HepG2 (cell line): ENCODE results near the gene SEMA4C. TPM values are rescaled to one million over a fixed set of nuclear protein-coding genes. Genes with fewer than 3 reads are reported as not detected.

ENCODE experiments used
- ARID5B ChIP-seq: IDR thresholded peaks from 2 replicates; pipeline ENCODE4 v1.4.0; 2020; ENCODE audit warnings: mild to moderate bottlenecking, missing genetic modification reagents
- ATF7-NPFF ChIP-seq: sonication (generic); formaldehyde crosslinking; IDR thresholded peaks from 2 replicates; pipeline ENCODE4 v1.8.1; 2023; ENCODE audit warnings: mild to moderate bottlenecking, low read depth, missing genetic modification reagents, moderate library complexity
- FOSL2 ChIP-seq: sonication (generic); formaldehyde crosslinking; IDR thresholded peaks from 2 replicates; pipeline ENCODE4 v1.4.0; 2020; ENCODE audit warnings: missing genetic modification reagents
- FOXA1 ChIP-seq, 2 experiments: fragments of 450-650 bp in 1 of 2; sonication (generic) in 1 of 2; formaldehyde crosslinking in 1 of 2; IDR thresholded peaks; 2 replicates each; pipeline versions ENCODE4 v1.4.0 to v1.6.1; 2016 to 2020; ENCODE audit warnings: missing genetic modification reagents in 1 of 2
- FOXA3 ChIP-seq: IDR thresholded peaks from 2 replicates; pipeline ENCODE4 v1.6.1; 2016; ENCODE audit warnings: missing genetic modification reagents, missing compliant biosample characterization
- RXRB ChIP-seq: IDR thresholded peaks from 2 replicates; pipeline ENCODE4 v1.6.1; 2016; ENCODE audit warnings: borderline replicate concordance, missing genetic modification reagents, missing compliant biosample characterization
- TBX2 ChIP-seq: sonication (generic); formaldehyde crosslinking; IDR thresholded peaks from 2 replicates; pipeline ENCODE4 v1.5.0; 2020; ENCODE audit warnings: missing genetic modification reagents, mild to moderate bottlenecking, borderline replicate concordance
- YEATS4 ChIP-seq: sonication (generic); formaldehyde crosslinking; IDR thresholded peaks from 2 replicates; pipeline ENCODE4 v1.4.0; 2020; ENCODE audit warnings: missing genetic modification reagents, borderline replicate concordance
- ZBTB38 ChIP-seq: sonication (generic); formaldehyde crosslinking; IDR thresholded peaks from 2 replicates; pipeline ENCODE4 v1.5.1; 2020; ENCODE audit warnings: mild to moderate bottlenecking, missing genetic modification reagents
- ZMAT3 ChIP-seq: sonication (generic); formaldehyde crosslinking; conservative IDR thresholded peaks from 2 replicates; pipeline ENCODE4 v1.7.0; 2021; ENCODE audit warnings: missing genetic modification reagents
- ZNF101 ChIP-seq: sonication (generic); formaldehyde crosslinking; IDR thresholded peaks from 2 replicates; pipeline ENCODE4 v1.4.0; 2020; ENCODE audit warnings: mild to moderate bottlenecking, low read depth, missing genetic modification reagents, borderline replicate concordance
- ZNF292 ChIP-seq: sonication (generic); formaldehyde crosslinking; IDR thresholded peaks from 2 replicates; pipeline ENCODE4 v1.8.1; 2022; ENCODE audit warnings: mild to moderate bottlenecking, low read depth, missing genetic modification reagents, borderline replicate concordance
- ZNF343 ChIP-seq: sonication (generic); formaldehyde crosslinking; IDR thresholded peaks from 2 replicates; pipeline ENCODE4 v1.4.0; 2020; ENCODE audit warnings: mild to moderate bottlenecking, missing genetic modification reagents
- ZNF513 ChIP-seq: sonication (generic); formaldehyde crosslinking; conservative IDR thresholded peaks from 2 replicates; pipeline ENCODE4 v1.5.0; 2020; ENCODE audit warnings: missing genetic modification reagents
- ZNF652 ChIP-seq: IDR thresholded peaks from 2 replicates; pipeline ENCODE4 v1.6.1; 2016; ENCODE audit warnings: low read depth, borderline replicate concordance
- polyA plus RNA-seq, 8 experiments: library from polyadenylated mRNA; depleted of rRNA in 3 of 8; stranded (reverse) in 7 of 8; unstranded in 1 of 8; fragments of >200 nt; fragmentation: Illumina TruSeq in 4 of 8; extraction: Trizol in 4 of 8; gene quantifications; 2 replicates each; pipeline versions ENCODE4 v1.2.1 to v1.2.3, GENCODE V29; 2011 to 2016; ENCODE audit warnings: low read depth in 4 of 8, missing spikeins in 1 of 8, mixed read lengths in 1 of 8; ENCODE audit not compliant: insufficient read depth in 1 of 8
- total RNA-seq, 5 experiments: library from RNA; depleted of rRNA; stranded (reverse); fragments of >200 nt; fragmentation: Illumina TruSeq; extraction: Trizol; gene quantifications; 2 replicates each; pipeline ENCODE4 v1.2.3, GENCODE V29; 2016; ENCODE audit warnings: low read depth in 1 of 5
- TF ChIP-seq, protein P1 (sequence below): IDR thresholded peaks from 2 replicates; pipeline ENCODE4 v1.6.1; 2016; ENCODE audit warnings: mild to moderate bottlenecking, missing biosample characterization, missing genetic modification reagents
- TF ChIP-seq, protein P2 (sequence below): sonication (generic); formaldehyde crosslinking; IDR thresholded peaks from 2 replicates; pipeline ENCODE4 v1.4.0; 2020; ENCODE audit warnings: missing genetic modification reagents
- TF ChIP-seq, protein P3 (sequence below): IDR thresholded peaks from 2 replicates; pipeline ENCODE4 v1.6.1; 2016; ENCODE audit warnings: low read depth, control low read depth

Gene SEMA4C
- total and polyA plus RNA-seq, 2 of the 13 experiments (the other 11 are each of a cell fraction or from before 2014, with no cell fraction given), result 25.9 to 46.6 TPM

DNA sequence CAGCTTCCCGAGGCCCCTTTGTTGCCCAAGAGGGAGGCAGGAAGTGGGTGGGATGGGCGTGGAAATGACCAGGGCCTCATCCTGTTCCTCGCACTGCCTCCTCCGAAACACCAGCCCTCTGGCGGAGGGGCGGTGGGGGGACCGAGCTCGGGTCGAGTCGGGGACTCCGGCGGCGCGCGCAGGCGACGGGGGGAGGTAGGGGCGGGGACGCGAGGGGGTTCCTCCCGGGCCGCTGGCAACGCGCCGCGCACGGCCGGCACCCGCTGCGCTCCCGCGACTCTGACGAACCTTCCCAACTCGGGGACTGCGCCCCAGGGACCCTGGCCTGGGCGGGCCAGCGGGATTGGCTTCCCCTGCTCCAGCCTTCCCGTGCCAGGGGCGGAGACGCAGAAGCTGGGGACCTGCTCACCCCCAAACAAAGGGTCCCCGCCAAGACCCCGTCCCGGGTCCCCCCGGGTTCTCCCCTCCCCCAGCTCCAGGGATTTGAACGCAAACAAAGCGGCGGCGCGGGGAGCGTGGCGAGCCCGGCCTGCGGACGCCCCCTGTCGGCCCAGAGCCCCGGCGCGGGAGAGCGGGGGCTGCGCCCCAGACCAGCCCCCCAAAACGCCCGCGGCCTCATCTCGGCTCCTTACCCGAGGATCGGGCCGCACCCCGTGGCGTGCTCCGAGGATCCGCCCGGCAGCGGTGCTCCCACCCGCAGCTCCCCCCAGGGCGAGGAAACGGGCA, 1.2 kb downstream of the SEMA4C start (continued):
- TF ChIP-seq, protein P1, sequence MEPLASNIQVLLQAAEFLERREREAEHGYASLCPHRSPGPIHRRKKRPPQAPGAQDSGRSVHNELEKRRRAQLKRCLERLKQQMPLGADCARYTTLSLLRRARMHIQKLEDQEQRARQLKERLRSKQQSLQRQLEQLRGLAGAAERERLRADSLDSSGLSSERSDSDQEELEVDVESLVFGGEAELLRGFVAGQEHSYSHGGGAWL, result peak; percentile 26
- TF ChIP-seq ZNF513 (CRISPR knock-in tag) (no peak), FOSL2 (CRISPR knock-in tag) (peak; percentile 55; the same call in 1 of the 2 replicates), YEATS4 (CRISPR knock-in tag) (peak; percentile 86), ZBTB38 (CRISPR knock-in tag) (0 out of 2 replicates have a peak, but pooled peaks have one; percentile 51), ATF7-NPFF (peak; percentile 81), TBX2 (CRISPR knock-in tag) (0 out of 2 replicates have a peak, but pooled peaks have one; percentile 45), ZNF343 (CRISPR knock-in tag) (peak; percentile 85; the same call in 1 of the 2 replicates), ARID5B (CRISPR knock-in tag) (peak; percentile 27; the same call in 1 of the 2 replicates), ZNF292 (CRISPR knock-in tag) (no peak), FOXA1 (IDR thresholded peaks at IDR 0.05) (no peak), FOXA1 (CRISPR knock-in tag; IDR thresholded peaks at IDR 0.05) (peak; percentile 29; the same call in 1 of the 2 replicates), ZNF652 (CRISPR knock-in tag) (no peak), ZNF101 (CRISPR knock-in tag) (peak; percentile 92; the same call in 1 of the 2 replicates), ZMAT3 (CRISPR knock-in tag) (0 out of 2 replicates have a peak, but pooled peaks have one; percentile 66), FOXA3 (CRISPR knock-in tag) (peak; percentile 55), RXRB (CRISPR knock-in tag) (peak; percentile 36; the same call in 1 of the 2 replicates)
- TF ChIP-seq, protein P2, sequence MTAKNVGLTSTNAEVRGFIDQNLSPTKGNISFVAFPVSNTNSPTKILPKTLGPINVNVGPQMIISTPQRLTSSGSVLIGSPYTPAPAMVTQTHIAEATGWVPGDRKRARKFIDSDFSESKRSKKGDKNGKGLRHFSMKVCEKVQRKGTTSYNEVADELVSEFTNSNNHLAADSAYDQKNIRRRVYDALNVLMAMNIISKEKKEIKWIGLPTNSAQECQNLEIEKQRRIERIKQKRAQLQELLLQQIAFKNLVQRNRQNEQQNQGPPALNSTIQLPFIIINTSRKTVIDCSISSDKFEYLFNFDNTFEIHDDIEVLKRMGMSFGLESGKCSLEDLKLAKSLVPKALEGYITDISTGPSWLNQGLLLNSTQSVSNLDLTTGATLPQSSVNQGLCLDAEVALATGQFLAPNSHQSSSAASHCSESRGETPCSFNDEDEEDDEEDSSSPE, result peak; percentile 22; the same call in 1 of the 2 replicates
- TF ChIP-seq, protein P3, sequence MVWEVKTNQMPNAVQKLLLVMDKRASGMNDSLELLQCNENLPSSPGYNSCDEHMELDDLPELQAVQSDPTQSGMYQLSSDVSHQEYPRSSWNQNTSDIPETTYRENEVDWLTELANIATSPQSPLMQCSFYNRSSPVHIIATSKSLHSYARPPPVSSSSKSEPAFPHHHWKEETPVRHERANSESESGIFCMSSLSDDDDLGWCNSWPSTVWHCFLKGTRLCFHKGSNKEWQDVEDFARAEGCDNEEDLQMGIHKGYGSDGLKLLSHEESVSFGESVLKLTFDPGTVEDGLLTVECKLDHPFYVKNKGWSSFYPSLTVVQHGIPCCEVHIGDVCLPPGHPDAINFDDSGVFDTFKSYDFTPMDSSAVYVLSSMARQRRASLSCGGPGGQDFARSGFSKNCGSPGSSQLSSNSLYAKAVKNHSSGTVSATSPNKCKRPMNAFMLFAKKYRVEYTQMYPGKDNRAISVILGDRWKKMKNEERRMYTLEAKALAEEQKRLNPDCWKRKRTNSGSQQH (CRISPR knock-in tag), result 0 out of 2 replicates have a peak, but pooled peaks have one; percentile 4
